ENCODE measurements around the gene SBNO2. TPM values are rescaled to one million over a fixed set of nuclear protein-coding genes. Genes with fewer than 3 reads are reported as not detected.

Gene SBNO2
- total RNA-seq, 2 experiments from 2014 or later, result 108 to 113 TPM

DNA sequence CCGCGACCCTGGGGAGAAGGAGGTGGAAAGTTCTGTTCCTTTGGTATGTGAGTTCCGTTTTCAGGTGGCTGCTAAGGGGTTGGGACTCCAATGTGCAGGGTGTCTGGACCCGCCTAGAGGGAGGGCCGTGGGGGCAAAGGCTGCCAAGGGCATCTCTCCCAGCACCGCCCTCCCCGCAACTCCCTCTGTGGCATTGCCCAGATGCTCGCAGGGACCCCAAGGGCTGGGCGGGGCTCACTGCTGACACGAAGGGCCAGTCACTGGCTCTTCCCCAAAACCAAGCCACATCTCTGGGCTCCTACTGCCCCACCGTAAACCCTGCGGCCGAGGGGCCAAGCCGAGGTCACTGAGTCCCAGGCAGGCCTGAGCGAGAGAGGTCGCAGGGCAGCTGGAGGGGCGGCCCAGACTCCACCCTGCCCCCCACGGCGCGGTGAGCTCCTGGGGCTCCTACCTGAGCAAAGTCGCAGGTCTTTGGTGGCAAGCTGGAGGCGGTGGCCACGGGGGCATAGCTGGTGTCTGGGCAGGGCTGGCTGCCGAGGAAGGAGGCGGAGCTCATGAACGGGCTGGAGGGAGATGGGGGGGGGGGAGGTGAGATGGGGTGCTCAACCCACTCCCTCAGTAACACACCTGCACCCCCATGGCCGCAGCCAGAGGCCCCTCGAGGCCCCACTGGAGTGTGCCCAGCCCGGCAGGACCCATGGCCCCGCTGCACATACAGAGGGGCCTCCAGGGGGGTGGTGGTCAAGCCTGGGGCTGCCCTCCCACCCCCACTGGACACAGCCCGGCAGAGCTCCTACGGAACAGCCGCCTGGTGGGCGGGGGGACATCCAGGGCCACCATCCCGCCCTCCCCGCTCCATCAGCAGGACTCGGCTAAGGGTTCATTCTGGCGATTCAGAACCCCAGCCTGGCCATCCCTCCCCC, 26.9 kb downstream of the SBNO2 start:
- intact Hi-C loops (cut with DNase I, micrococcal nuclease), result no loop called here
- no peak for ATAC-seq
- Mint-ChIP-seq H3K4me1 (peaks cover 2% of the 10 kb centered on the region), H3K27ac (no peak overlapping the region), H3K9me3 (ENCODE audit: low read depth) (peaks cover 1% of the 10 kb centered on the region), H3K36me3 (ENCODE audit: low read depth) (peaks cover 31% of the 10 kb centered on the region), H3K27me3 (no peaks in the 10 kb centered on the region), H3K4me3 (no peak overlapping the region)
- ChIA-PET POLR2A (no interaction called here), CTCF (no interaction called here)
- DNase-seq, result no peak

DNA sequence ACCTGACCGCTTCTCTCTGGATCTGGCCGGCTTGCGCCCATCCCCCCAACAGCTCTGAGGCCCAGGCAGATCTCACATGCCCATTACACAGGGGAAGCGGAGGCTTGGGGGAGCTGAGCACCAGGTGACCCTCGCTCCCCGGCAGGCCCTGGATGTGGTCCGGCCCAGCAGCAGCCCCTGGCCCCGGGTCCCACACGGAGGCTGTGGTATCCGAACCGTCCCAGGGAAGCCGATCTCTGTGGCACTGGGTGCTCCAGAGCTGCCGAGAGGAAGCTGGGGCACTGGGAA, 27.7 kb downstream of the SBNO2 start:
- no peaks in the 10 kb centered on the region for H3K27me3 Mint-ChIP-seq
- peaks cover 4% of the 10 kb centered on the region for H3K9me3 Mint-ChIP-seq (ENCODE audit: low read depth)
- DNase-seq (no peak), ATAC-seq (no peak)
- H3K4me3 Mint-ChIP-seq, result no peak overlapping the region
- intact Hi-C loops (cut with DNase I, micrococcal nuclease), result no loop called here
- no peak overlapping the region for H3K27ac Mint-ChIP-seq
- ChIA-PET CTCF (no interaction called here), POLR2A (no interaction called here)
- peaks cover 31% of the 10 kb centered on the region for H3K36me3 Mint-ChIP-seq (ENCODE audit: low read depth)
- peaks cover 2% of the 10 kb centered on the region for H3K4me1 Mint-ChIP-seq

DNA sequence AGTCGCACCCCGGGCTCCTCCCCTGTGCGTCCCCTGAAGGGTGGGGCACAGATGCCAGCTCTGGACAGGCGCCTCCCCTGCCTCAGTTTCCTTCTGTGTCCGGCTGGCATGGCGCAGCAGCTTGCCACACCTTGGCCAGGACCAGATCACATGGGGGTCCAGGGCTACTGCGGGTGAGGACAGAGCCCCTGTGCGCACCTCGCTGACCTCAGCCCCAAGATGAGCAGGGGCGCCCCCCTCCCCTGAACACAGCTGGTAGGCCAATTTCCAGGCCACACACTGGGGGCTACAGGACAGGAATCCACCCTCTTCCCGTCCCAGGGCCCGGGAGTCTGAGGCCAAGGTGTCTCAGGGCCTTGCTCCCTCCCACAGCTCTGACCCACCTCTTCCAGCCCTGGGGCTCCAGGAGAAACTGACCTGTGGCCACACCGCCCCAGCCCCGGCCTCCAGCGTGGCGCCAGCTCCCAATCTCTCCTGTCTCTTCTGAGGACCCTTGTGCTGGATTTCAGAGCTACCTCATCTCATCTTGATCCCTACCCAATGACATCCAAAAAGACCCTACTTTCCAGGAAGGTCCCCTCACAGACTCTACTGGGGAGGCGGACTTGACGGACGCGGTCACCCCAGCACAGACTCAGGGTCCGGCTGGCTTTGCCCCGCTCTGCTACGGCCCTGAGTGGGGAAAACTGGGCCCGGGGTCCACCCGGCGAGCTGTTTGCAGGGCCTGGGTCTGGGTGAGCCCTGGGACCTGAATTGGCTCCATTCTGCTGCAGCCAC, 28.2 kb downstream of the SBNO2 start:
- intact Hi-C loops (cut with DNase I, micrococcal nuclease), result no loop called here
- CTCF ChIA-PET, result no interaction called here

DNA sequence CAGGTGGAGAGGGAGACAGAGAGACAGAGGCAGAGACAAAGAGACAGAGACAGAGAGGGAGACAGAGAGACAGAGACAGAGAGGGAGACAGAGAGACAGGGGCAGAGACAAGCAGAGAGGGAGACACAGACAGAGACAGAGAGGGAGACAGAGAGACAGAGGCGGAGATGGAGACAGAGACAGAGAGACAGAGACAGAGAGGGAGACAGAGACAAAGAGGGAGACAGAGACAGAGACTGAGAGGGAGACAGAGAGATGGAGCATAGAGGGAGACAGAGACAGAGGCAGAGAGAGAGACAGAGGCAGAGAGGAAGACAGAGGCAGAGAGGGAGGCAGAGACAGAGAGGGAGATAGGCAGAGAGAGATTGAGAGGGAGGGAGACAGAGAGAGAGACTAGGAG, 29.3 kb downstream of the SBNO2 start:
- H3K27ac Mint-ChIP-seq, result peak overlapping the region; percentile 3
- intact Hi-C loops (cut with DNase I, micrococcal nuclease), result no loop called here
- H3K4me1 Mint-ChIP-seq, result peaks cover 2% of the 10 kb centered on the region
- no peaks in the 10 kb centered on the region for H3K27me3 Mint-ChIP-seq
- peaks cover 4% of the 10 kb centered on the region for H3K9me3 Mint-ChIP-seq (ENCODE audit: low read depth)
- peaks cover 35% of the 10 kb centered on the region for H3K36me3 Mint-ChIP-seq (ENCODE audit: low read depth)
- CTCF ChIA-PET, result no interaction called here
- POLR2A ChIA-PET, result no interaction called here
- ATAC-seq, result no peak
- DNase-seq, result no peak
- H3K4me3 Mint-ChIP-seq, result no peak overlapping the region

More for the DNA sequence above, 28.2 kb downstream of the SBNO2 start:
- Mint-ChIP-seq H3K27ac (no peak overlapping the region), H3K9me3 (ENCODE audit: low read depth) (peaks cover 4% of the 10 kb centered on the region), H3K4me3 (no peak overlapping the region), H3K36me3 (ENCODE audit: low read depth) (peaks cover 30% of the 10 kb centered on the region), H3K27me3 (no peaks in the 10 kb centered on the region), H3K4me1 (peaks cover 2% of the 10 kb centered on the region)
- no peak for DNase-seq
- no peak for ATAC-seq
- POLR2A ChIA-PET, result no interaction called here

DNA sequence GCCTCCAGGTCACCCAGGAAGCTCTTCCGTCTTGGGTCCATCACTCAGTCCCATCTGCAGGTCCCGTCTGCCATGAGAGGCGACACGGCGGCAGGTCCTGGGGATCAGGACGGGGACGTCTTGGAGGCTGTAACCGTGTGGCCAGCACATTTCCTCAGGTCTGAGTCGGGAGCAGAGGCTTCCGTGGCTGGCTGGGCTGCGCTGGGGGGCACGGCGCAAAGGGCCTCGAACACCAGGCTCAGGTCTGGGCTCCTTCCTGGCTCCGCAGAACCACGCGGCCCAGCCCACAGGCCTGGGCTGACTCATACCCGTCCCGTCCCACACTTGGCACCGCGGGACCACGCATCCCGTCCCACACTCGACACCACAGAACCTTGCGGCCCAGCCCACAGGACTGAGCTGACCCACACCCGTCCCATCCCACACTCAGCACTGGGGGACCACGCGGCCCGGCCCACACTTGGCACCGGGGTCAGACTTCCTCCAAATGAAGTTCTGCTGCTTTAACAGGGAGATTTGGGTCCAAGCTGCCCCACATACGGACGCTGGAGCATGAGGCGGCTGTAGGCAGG, 30.2 kb downstream of the SBNO2 start:
- H3K27ac Mint-ChIP-seq, result no peak overlapping the region
- no peaks in the 10 kb centered on the region for H3K27me3 Mint-ChIP-seq
- peaks cover 31% of the 10 kb centered on the region for H3K36me3 Mint-ChIP-seq (ENCODE audit: low read depth)
- no peak for ATAC-seq
- H3K9me3 Mint-ChIP-seq (ENCODE audit: low read depth), result peaks cover 4% of the 10 kb centered on the region
- no peak overlapping the region for H3K4me3 Mint-ChIP-seq
- H3K4me1 Mint-ChIP-seq, result no peaks in the 10 kb centered on the region
- intact Hi-C loops (cut with DNase I, micrococcal nuclease), result no loop called here
- no peak for DNase-seq
- ChIA-PET CTCF (no interaction called here), POLR2A (no interaction called here)

DNA sequence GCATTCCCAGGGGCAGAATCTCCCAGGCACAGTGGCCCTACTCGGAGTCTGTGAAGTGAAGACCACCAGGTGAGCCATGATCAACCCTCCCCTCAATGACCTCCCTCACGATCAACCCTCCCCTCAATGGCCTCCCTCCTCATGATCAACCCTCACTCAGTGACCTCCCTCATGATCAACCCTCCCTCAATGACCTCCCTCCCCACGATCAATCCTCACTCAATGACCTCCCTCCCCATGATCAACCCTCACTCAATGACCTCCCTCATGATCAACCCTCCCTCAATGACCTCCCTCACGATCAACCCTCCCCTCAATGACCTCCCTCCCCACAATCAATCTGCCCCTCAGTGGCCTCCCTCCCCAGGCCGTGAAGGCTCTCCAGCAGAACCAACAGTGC, 32.1 kb downstream of the SBNO2 start:
- Mint-ChIP-seq H3K4me1 (no peaks in the 10 kb centered on the region), H3K9me3 (ENCODE audit: low read depth) (peaks cover 4% of the 10 kb centered on the region), H3K4me3 (no peak overlapping the region), H3K27me3 (no peaks in the 10 kb centered on the region), H3K36me3 (ENCODE audit: low read depth) (peaks cover 36% of the 10 kb centered on the region), H3K27ac (peak overlapping the region; percentile 0)
- POLR2A ChIA-PET, result no interaction called here
- ATAC-seq (no peak), DNase-seq (no peak)
- CTCF ChIA-PET, result no interaction called here
- intact Hi-C loops (cut with DNase I, micrococcal nuclease), result no loop called here

DNA sequence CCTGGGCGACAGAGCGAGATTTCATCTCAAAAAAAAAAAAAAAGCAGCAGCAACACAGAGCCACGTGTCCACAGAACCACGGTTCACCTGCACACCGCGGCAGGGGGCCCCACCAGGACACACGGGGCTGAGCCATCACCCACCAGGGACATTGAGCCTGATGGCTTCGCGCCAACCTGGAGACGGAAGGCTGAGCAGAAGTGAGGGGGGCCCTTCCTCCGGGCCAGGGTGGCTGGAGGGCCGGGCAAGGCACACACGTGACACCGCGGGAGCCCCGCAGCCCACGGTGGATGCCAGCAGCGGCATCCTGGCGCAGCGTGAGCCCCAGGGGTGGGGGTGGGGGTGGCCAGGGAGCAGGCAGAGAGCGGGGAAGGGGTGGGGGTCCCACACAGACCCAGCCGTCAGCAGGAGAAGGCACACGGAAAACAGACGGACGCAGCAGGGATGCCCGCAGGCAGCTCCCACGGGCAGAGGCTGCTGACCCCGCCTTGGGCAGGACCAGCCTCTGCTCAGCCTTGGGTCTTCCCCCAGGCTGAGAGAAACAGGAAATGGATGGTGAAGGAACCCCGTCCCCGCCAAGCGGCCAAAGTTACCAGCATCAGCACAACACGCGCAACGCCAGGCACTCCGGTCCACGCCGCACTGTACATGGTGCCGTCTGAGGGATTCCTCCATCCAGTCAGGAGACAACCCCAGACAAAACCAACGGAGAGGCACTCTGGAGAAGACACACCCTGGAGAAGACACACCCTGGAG, 33.6 kb downstream of the SBNO2 start:
- H3K4me1 Mint-ChIP-seq, result peaks cover 6% of the 10 kb centered on the region
- CTCF ChIA-PET, result interaction anchor here (1.0 kb wide), 1 partner anchor 11 kb away, joined by 5 read pairs; no protein-coding TSS in a partner anchor
- intact Hi-C loops (cut with DNase I, micrococcal nuclease), result no loop called here
- ATAC-seq, result no peak
- H3K9me3 Mint-ChIP-seq (ENCODE audit: low read depth), result peaks cover 4% of the 10 kb centered on the region
- no peak for DNase-seq
- no peaks in the 10 kb centered on the region for H3K27me3 Mint-ChIP-seq
- POLR2A ChIA-PET, result no interaction called here
- peaks cover 34% of the 10 kb centered on the region for H3K36me3 Mint-ChIP-seq (ENCODE audit: low read depth)
- peak overlapping the region; percentile 31 for H3K27ac Mint-ChIP-seq
- H3K4me3 Mint-ChIP-seq, result no peak overlapping the region

DNA sequence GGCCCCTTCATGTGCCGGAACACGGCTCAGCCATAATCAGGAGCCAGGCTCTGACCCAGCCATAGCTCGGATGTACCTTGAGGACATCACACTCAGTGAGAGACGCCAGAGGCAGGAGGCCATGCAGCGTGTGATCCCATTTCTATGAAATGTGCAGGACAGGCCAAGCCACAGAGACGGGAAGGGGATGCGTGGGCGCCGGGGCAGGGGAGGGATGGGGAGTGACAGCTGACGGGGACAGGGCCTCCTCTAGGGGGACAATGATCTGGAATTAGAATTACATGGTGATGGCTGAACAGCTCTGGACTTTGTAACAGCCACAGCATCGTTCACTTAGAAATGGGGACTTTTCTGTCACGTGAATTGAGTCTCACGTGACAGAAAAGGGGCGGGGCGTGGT, 34.9 kb downstream of the SBNO2 start:
- Mint-ChIP-seq H3K4me3 (no peak overlapping the region), H3K27me3 (no peaks in the 10 kb centered on the region), H3K27ac (no peak overlapping the region), H3K36me3 (ENCODE audit: low read depth) (peaks cover 31% of the 10 kb centered on the region), H3K9me3 (ENCODE audit: low read depth) (peaks cover 4% of the 10 kb centered on the region), H3K4me1 (peaks cover 10% of the 10 kb centered on the region)
- POLR2A ChIA-PET, result no interaction called here
- ATAC-seq (no peak), DNase-seq (no peak)
- intact Hi-C loops (cut with DNase I, micrococcal nuclease), result no loop called here
- CTCF ChIA-PET, result interaction anchor here (1.0 kb wide), 1 partner anchor 10 kb away, joined by 5 read pairs; no protein-coding TSS in a partner anchor

DNA sequence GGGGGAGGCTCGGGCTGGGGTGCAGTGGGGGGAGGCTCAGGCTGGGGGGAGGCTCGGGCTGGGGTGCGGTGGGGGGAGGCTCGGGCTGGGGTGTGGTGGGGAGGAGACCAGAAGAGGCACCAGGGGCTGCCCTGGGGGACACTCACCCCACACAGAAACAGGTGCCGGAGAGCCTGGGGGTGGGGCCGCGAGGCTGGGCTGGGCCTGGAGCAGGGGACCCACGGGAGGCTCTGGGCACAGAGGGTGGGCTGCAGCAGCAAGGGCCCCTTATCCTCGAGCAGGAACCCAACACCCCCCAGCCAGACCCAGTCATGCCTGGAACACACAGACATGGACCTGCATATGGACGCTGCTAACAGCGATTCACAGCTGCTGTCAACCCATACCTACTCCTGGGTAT, 35.9 kb downstream of the SBNO2 start:
- intact Hi-C loops (cut with DNase I, micrococcal nuclease), result no loop called here
- POLR2A ChIA-PET, result no interaction called here
- Mint-ChIP-seq H3K9me3 (ENCODE audit: low read depth) (peaks cover 4% of the 10 kb centered on the region), H3K4me3 (no peak overlapping the region), H3K27ac (no peak overlapping the region), H3K27me3 (no peaks in the 10 kb centered on the region), H3K4me1 (peaks cover 16% of the 10 kb centered on the region), H3K36me3 (ENCODE audit: low read depth) (peaks cover 29% of the 10 kb centered on the region)
- DNase-seq (no peak), ATAC-seq (no peak)
- CTCF ChIA-PET, result no interaction called here

DNA sequence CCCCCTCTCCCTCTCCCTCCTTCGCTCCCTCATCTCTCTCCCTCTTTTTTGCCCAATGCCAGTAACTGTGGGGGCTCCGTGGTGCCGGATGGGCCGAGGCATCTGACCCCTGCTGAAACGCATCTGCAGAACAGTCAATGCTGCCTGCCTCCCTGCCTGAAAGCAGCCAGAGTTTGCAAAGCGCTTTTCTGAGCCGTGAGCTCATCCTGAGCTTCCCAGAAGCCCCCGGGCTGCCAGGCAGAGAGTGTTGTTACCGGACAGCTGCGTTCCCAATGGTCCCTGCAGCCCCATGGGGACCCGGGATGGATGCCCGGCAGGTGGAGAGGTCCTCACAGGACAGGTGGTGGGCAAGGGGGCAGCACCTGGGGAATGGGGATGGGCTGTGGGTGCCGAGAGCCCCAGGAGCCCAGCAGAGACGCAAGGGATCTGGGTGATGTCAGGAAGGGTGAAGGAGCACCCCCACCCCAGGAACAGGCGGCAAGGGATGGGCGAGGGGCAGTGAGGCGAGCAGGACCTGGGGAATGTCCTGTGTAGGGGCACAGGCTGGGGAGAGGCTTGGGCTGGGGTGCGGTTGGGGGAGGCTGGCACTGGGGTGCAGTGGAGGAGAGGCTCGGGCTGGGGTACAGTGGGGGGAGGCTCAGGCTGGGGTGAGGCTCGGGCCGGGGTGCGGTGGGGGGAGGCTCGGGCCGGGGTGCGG, 37.3 kb downstream of the SBNO2 start:
- CTCF ChIA-PET, result interaction anchor here (0.9 kb wide), 1 partner anchor 108 kb away, joined by 3 read pairs; no protein-coding TSS in a partner anchor
- intact Hi-C loops (cut with DNase I, micrococcal nuclease), result no loop called here

DNA sequence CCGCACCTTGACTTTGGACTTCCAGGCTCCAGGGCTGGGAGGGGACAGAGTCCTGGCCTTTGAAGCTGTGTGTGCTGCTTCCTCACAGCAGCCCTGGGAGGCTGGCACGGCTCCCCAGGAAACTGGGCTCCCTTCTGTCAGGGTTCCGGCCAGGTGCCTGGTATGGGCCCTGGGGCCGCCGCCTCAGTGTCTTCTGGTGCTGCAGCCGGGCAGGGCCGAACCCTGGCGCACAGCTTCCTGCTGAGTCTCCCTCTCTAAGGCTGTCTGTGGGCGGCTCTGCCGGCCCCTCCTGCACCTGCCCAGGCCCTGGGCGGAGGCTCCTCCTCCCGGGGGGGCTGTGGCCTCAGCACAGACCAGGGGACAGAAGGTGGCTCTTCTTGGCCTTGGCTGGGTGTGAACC, 37.9 kb downstream of the SBNO2 start:
- CTCF ChIA-PET, result interaction anchor here (0.9 kb wide), 1 partner anchor 108 kb away, joined by 3 read pairs; no protein-coding TSS in a partner anchor
- H3K27ac Mint-ChIP-seq, result peak overlapping the region; percentile 74
- POLR2A ChIA-PET, result no interaction called here
- ATAC-seq (no peak), DNase-seq (no peak)
- H3K36me3 Mint-ChIP-seq (ENCODE audit: low read depth), result peaks cover 22% of the 10 kb centered on the region
- intact Hi-C loops (cut with DNase I, micrococcal nuclease), result no loop called here
- H3K9me3 Mint-ChIP-seq (ENCODE audit: low read depth), result no peaks in the 10 kb centered on the region
- peaks cover 19% of the 10 kb centered on the region for H3K4me1 Mint-ChIP-seq
- H3K4me3 Mint-ChIP-seq, result no peak overlapping the region
- no peaks in the 10 kb centered on the region for H3K27me3 Mint-ChIP-seq

More for the DNA sequence above, 37.3 kb downstream of the SBNO2 start:
- ATAC-seq (no peak), DNase-seq (no peak)
- no peaks in the 10 kb centered on the region for H3K27me3 Mint-ChIP-seq
- no peaks in the 10 kb centered on the region for H3K9me3 Mint-ChIP-seq (ENCODE audit: low read depth)
- no peak overlapping the region for H3K4me3 Mint-ChIP-seq
- POLR2A ChIA-PET, result no interaction called here
- H3K27ac Mint-ChIP-seq, result peak overlapping the region; percentile 74
- H3K36me3 Mint-ChIP-seq (ENCODE audit: low read depth), result peaks cover 19% of the 10 kb centered on the region
- peaks cover 19% of the 10 kb centered on the region for H3K4me1 Mint-ChIP-seq
